ENCODE results near the gene ADAM12.

ADAM12 gene

GRCh38 chr10:126233182-126234148, 154.8 kb downstream of the ADAM12 start:
- DNase-seq = no peak

- no peak for DNase-seq
Measured at GRCh38 chr10:126230587-126230986, 157.7 kb downstream of the ADAM12 start.

- DNase-seq = no peak
Measured at GRCh38 chr10:126229686-126230085, 158.6 kb downstream of the ADAM12 start.

GRCh38 chr10:126227762-126228134, 160.5 kb downstream of the ADAM12 start:
- no peak for DNase-seq

- no peak for DNase-seq
Measured at GRCh38 chr10:126226988-126227761, 161.1 kb downstream of the ADAM12 start.

GRCh38 chr10:126226205-126226604, 162.1 kb downstream of the ADAM12 start:
- no peak for DNase-seq

GRCh38 chr10:126225672-126226008, 162.6 kb downstream of the ADAM12 start:
- no peak for DNase-seq

- DNase-seq = no peak
Measured at GRCh38 chr10:126224967-126225671, 163.2 kb downstream of the ADAM12 start.

- DNase-seq = no peak
Measured at GRCh38 chr10:126223512-126224067, 164.7 kb downstream of the ADAM12 start.

GRCh38 chr10:126222736-126223511, 165.4 kb downstream of the ADAM12 start:
- no peak for DNase-seq

GRCh38 chr10:126221874-126222273, 166.4 kb downstream of the ADAM12 start:
- DNase-seq = no peak

- no peak for DNase-seq
Measured at GRCh38 chr10:126218778-126219649, 169.3 kb downstream of the ADAM12 start.

- DNase-seq = no peak
Measured at GRCh38 chr10:126218174-126218573, 170.1 kb downstream of the ADAM12 start.

- DNase-seq = no peak
Measured at GRCh38 chr10:126216632-126216961, 171.7 kb downstream of the ADAM12 start.

GRCh38 chr10:126215746-126216631, 172.3 kb downstream of the ADAM12 start:
- no peak for DNase-seq

- no peak for DNase-seq
Measured at GRCh38 chr10:126214679-126215078, 173.6 kb downstream of the ADAM12 start.

- DNase-seq = no peak
Measured at GRCh38 chr10:126214021-126214420, 174.3 kb downstream of the ADAM12 start.

- DNase-seq = no peak
Measured at GRCh38 chr10:126212738-126213137, 175.5 kb downstream of the ADAM12 start.

- no peak for DNase-seq
Measured at GRCh38 chr10:126210051-126210651, 178.1 kb downstream of the ADAM12 start.

- DNase-seq = no peak
Measured at GRCh38 chr10:126209451-126209850, 178.8 kb downstream of the ADAM12 start.
